ENCODE data around the gene PITPNC1.
"Not testable (repeated sequence)": the region's sequence is repeated elsewhere in the genome, so short reads cannot be mapped to it uniquely, and the experiment has no call there.

PITPNC1 gene

DNA sequence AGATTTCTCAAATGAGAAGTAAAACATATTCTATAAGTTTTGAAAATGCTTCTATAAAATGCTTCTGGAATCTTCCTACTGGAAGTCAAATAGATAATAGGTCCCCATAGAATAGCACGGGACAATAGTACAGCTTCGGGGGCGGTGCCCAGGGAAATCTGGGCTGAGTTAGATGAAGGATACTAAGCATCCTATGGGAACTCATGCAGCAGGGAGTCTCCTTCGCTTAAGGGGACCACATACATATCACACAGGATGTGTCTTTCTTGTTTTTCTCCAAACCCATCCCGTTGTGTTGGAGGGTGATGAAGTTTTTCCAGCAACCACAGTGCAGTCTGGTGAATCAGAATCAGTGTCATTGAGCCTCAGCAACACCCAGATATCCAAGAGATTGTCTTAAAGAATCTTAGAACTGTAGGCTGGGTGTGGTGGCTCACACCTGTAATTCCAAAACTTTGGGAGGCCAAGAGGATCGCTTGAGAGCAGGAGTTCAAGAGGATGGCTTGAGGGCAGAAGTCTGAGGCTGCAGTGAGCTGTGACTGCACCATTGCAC, 84.2 kb downstream of the PITPNC1 start:
- no peak for DNase-seq (ENCODE audit: low spot score)

DNA sequence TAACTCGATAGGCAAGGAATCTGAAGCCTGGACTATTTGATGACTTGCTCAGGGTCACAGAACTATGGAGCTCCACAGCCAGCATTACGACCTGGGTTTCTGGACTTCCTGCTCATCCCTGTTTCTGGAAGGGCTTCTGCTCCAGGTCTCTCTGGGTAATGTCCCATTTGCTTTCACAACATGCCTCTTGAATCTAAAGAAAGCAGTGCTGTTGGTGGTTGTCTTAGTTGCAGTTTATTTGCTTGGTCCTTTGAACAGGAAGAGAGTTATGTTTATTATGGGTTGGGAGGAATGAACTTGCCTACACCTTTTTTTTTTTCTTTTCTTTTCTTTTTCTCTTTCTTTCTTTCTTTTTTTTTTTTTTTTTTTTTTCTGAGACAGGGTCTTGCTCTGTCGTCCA, 84.8 kb downstream of the PITPNC1 start:
- DNase-seq (ENCODE audit: low spot score): no peak

DNA sequence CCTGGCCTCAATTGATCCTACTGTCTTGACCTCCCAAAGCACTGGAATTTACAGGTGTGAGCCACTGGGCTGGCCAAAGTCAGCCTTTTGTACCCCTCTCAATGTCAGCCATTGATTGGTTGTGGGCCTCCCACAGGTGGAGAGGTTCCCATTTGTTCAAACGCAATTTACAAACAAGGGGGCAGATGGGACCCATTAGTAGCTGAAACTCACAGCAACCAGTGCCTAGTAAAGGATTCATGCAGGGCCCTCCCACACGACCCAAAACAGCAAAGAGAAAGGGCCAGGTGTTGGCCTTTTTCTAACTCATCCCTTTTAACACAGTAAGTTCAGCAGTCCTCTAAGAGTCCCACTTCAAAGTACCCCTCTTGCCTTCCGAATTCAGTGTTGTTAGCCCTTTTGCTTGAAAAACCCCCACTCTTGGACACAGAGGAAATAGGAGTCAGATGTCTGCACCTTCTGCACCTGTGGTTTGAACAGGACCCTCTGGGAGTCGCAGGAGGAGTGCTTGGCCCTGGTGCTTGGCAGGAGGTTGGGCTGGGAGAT, 89.2 kb downstream of the PITPNC1 start:
- no peak for DNase-seq (ENCODE audit: low spot score)

DNA sequence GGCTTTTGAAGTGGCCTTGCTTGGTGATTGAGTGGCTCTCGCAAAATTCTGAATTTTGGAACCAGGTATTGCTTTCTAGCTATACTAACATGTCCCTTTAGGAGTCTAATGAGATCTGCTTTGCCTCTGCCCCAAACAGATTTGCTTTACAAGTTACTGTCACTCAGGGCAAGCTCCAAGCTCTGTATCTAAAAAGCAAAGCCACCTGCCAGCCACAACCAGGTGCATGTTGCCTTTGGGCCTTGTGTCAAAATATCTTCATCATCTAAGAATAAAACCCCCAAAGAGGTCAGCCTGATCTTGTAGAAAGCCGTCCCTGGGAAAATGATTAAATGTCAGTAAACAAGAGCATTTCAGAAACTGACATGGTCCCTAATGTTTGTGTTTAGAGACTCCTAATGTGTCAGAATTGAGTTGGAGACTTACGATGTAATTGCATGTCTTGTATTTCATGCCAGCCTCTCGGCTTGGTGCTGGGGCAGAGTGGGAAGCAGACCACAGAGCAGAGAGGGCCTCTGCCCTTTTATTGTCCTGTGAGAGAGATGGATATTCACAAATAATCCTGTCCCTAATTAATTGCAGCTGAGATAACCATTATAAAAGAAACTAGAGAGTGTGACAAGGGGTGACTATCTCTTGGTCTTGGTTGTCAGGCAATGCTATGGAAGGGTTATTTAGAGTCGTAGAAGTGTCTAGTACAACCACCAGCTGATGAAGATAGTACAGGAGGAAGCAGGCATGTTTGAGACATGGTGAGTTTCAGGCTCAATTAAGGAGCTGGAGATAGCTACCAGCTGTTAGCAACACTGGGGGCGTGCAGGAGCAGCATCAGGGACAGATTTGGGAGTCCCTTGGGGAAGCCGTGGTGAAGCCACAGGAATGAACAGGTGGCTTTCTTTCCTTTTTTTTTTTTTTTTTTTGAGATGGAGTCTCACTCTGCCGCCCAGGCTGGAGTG, 90.7 kb downstream of the PITPNC1 start:
- no peak for DNase-seq (ENCODE audit: low spot score)

DNA sequence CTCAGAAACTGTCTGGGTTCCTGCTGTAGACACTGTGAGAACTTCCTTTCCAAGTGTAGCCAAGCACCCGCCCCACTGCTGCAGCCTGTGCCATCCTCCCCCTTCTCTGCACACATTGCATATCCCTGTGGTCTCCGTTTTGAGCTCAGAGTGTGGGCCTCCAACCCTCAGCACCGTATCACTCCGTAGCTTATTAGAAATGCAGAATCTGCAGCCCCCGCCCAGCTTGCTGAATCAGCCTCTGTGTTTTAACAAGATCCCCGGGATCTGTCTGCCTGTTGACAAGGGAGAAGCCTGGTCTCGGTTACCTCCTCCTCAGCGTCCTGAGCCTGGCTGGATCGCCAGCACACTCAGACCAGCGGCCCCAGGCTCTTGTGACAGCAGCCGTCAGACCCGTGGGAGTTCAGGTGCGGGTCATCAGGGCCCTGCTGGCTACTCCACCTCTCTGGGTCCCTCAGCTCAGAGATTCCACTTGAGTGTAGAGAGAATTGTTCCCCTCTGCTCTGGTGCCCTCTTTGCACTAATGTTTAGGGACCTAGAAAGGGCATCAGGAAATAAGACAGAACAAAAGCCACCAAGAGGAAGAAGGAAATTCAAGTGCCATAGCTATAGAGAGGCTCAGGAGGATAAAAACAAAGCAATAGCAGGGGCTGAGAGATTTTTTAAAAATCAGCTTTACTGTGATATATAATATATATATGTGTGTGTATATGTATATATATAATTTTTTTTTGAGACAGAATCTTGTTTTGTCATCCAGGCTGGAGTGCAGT, 92.3 kb downstream of the PITPNC1 start:
- no peak for DNase-seq (ENCODE audit: low spot score)

DNA sequence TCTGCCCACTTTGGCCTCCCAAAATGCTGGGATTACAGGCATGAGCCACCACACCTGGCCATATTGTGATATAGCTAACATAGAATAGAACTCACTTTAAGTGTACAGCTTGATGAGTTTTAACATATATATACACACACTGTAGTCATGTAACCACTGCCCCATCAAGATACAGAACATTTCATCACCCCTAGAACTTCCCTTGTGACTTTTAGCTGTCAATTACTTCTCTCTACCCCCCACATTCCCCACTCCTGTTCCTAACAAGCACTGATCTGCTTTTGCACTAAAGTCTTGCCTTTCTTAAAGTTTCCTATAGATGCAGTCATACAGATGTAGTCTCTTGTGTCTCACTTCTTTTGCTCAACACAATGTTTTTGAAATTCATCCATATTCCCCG, 93.1 kb downstream of the PITPNC1 start:
- DNase-seq (ENCODE audit: low spot score): no peak

DNA sequence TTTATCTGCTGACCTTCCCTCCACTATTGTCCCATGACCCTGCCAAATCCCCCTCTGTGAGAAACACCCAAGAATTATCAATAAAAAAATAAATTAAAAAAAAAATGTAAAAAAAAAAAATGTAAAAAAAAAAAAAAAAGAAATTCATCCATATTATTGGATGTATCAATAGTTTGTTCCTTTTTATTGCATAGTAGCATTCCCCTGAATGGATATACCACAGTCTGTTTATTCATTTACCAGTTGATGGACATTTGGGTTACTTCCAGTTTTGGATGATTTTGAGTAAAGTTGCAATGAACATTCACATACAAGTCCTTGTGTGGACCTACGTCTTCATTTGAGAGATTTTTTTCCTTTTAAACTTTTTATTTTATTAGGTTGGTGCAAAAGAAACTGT, 94.0 kb downstream of the PITPNC1 start:
- DNase-seq (ENCODE audit: low spot score): no peak

DNA sequence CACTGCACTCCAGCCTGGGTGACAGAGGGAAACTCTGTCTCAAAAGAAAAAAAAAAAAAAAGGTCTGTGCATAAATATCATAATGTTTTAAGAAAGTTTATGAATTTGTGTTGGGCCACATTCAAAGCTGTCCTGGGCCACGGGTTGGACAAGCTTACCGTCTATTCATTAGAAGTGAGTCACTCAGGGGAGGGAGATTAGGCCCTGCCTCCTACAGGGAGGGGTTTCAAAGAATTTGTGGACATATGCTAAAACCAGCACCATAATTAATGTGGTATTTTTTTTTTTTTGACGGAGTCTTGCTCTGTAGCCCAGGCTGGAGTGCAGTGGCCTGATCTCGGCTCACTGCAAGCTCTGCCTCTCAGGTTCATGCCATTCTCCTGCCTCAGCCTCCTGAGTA, 95.5 kb downstream of the PITPNC1 start:
- DNase-seq (ENCODE audit: low spot score): peak; percentile 28

DNA sequence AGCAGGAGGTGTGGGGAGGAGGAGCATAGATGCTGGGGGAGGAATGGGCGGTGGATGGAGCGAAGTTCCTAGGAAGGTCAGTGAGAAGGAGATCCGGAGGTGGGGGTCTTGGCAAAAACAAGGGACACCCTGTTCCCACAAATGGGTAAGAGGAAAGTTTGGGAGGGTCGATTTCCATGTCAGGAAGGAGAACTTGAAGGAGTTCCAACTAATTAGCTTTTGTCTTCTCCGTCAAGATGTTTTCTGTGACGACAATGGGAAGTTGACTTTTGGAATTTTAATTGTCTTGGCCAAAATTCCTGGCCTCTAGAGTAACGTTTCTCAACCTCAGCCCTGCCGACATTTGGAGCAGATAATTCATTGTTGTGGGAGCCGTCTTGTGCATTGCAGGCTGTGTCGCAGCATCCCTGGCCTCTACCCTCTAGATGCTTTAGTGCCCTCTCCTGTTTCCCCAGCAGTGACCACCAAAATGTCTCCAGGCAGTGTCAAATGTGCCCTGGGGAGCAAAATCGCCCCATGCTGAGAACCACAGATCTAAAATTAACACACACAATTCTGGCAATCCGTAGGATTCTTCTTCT, 97.1 kb downstream of the PITPNC1 start:
- no peak for DNase-seq (ENCODE audit: low spot score)

DNA sequence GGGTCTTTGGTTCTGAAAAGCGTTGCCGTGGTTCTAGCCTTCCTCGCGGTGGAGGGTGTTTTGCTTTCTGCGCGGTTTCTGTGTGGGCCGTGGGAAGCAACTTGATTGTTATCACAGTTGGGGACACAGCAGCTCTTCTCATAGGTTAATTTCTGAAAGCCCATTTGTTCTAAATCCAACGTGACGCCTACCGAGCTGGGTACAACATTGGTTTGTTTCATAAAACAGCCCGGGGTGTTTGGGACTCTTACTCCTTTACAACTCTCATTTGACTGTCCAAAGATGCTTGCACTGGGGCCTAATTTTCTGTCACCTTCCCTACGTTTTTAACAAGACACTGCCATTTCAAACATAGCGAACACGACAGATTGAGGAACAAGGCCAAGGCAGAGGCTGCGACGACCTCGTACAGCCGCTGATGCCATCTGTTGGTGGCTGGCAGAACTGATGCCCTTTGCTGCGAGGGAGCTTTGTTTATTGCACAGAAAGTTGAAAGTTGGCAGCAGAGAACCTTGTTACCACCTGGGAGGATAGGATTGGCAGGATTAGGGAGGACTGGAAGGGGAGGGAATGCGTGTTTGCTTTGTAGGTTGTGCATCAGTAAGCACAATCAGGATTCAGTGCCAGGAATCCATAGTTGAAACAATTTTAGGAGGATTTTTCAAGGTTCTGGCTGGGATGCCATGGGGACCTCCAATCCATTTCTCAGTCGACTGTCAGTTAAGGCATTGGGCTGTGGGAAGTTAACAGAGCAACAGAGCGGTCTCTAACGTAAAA, 98.3 kb downstream of the PITPNC1 start:
- peak; percentile 69 for DNase-seq (ENCODE audit: low spot score)

DNA sequence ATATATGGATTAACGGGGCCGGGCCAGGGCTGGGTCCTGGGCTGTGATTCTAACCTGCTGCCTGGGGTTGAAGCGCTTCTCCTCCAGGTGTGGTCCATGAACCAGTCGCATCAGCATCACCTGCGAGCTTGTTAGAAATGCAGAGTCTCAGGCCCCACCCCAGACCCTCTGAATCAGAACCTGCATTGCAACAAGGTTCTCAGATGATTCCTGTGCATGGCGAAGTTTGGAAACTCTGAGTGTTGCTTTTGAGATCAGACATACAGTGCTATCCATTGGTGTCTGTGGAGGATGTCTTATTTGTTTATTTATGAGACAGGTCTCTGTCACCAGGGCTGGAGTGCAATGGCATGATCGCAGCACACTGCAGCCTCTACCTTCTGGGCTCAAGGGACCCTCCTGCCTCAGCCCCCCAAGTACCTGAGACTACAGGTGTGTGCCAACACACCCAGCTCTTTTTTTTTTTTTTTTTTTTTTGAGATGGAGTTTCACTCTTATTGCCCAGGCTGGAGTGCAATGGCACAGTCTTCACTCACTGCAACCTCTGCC, 99.8 kb downstream of the PITPNC1 start:
- no peak for DNase-seq (ENCODE audit: low spot score)

DNA sequence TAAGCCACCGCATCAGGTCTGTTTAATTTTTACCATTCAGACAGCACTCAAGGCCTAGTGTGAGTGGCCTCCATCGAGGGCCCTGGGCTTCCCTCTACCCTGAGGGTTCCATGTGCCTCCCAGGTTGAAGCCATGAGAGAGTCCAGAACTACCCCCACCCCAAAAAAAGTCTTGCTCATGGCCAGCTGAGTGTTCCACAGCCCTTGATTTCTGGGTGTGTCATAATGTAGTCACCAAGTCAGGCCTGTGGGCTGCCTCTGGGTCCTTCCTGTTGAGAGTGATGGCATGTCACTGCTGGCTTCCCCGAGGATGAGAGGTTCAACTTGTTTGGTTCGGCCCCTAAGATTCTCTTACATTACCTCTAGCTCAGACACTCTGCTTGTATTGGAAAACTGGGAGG, 100.6 kb downstream of the PITPNC1 start:
- peak; percentile 92 for DNase-seq (ENCODE audit: low spot score)

DNA sequence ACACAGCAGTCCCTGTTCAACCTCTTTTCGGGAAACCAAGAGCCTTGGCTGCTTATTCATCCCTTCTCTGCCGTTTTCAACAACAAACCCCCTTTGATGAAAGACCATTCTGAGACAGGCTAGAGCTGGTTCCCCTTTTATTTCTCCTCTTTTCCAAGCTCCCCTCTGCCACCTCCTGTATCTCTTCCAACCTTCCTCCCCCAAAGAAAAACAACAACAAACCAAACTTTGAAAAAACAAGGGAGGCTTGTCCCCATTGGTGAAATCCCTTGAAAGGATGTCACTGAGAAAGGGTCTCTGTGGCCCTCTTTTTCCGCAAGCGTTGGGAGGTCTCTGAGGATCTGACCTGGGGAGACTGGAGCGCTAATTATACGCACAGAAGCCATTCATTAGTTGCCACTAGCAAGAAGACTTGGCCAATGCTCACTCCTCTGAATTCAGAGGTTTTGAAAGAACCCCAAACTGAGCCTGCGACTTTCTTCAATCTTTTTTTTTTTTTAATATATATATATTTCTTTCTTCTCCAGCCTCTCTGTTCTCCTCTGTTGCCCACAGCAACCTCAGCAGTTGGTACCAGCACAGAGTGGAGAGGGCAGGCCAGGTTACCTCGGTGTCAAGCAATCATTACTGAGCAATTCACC, 101.4 kb downstream of the PITPNC1 start:
- no peak for DNase-seq (ENCODE audit: low spot score)

DNA sequence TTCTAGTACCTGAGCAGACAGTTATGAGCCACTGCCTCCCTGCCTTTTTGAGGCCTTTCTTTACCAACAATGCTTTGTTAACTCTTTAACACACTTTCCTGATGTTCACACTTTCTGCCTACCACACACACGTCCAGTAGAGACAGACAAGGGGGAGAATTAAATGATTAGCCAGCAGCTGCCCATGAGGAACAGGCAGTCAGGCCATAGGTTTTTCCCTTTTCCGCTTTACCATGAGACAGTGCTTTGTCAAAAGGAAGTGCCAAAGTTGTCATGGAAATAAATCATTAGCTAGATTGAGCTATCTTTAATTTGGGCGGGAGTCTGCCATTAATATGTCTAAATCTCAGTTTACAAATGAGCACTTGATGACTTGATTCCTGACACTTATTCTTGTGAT, 102.1 kb downstream of the PITPNC1 start:
- DNase-seq (ENCODE audit: low spot score): no peak

DNA sequence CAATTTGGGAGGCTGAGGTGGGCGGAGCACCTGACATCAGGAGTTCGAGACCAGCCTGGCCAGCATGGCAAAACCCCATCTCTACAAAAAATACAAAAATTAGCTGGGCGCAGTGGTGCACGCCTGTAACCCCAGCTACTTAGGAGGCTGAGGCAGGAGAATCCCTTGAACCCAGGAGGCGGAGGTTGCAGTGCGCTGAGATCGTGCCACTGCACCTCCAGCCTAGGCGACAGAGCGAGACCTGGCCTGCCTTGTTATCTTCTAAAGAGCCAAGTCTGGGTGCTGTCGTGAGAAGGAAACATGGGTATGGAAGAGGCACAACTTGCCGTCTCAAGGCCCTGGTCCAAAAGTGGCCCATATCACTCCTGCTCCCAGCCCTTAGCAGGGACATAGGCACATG, 103.9 kb downstream of the PITPNC1 start:
- DNase-seq (ENCODE audit: low spot score): not testable (repeated sequence)

DNA sequence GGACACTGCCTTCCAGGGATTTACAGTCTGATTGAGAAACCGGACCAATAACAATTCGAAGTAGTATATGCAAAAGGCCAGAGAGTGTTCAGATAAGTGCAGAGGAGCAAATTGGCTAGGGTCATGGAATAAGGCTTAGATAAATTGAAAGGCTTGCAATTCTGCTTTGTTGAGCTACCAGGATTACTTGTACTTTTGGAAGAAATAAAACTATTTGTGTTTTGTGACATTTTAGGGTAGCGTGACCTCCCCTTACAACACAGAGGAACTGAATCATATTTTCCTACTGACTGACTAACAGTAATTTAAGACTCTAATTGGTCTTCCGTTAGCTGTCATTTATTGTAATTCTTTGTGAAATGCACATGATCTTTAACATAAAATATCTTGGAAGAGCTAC, 104.7 kb downstream of the PITPNC1 start:
- DNase-seq (ENCODE audit: low spot score): peak; percentile 30

DNA sequence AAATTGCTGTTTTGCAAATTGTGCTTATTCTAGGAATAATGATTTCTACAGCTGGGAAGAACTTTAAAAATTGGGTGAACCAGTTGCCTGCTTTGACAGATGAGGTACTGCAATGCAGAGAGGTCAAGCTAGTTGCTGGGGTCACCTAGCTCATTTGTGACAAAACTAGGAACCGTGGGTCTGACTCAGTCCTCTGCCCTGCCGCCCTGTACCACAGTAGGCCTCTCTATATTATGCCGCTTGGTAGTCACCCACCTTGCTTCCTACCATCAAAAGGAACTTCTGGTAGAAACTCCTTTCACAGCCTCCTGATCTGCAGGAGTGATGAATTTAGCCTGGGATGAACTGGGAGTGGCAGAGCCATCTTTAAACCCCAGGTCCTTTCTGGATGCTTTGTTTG, 105.7 kb downstream of the PITPNC1 start:
- no peak for DNase-seq (ENCODE audit: low spot score)

DNA sequence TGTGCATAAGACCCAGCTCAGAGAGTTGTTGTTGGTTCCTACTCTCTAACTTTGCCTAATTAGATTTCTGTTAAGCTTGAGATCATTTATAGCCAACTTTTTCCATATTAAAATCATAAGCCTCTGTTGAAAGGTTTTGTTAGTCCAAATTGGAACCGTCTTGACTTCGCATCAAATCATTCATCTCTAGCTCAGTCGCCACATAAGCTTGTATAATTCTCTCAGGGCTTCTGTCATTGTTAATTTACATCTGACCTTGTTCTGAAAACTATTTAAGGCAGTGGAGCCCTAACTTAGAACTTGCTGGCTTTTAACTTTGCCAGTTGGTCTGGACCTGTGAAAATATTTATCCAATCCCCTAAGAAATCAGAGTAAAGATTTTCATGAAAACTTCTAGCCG, 107.2 kb downstream of the PITPNC1 start:
- DNase-seq (ENCODE audit: low spot score): no peak

DNA sequence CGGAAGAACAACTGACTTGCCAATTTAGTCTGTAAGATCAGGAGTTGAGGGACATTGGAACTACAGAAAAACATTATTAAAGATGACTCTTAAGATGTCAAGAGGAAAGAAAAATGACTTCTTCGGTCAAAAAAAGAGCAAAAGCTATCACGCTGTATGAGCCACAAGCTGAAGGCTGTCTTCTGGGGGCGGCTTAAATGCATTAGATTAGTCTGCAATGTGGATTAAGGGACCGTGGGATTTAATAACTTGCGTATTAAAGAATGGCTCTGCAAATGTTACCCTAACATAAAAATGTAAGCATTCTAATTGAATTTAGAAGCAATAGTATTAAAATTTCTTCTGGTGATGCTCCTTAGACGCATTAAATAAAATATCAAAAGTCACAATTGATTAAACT, 108.6 kb downstream of the PITPNC1 start:
- DNase-seq (ENCODE audit: low spot score): no peak

DNA sequence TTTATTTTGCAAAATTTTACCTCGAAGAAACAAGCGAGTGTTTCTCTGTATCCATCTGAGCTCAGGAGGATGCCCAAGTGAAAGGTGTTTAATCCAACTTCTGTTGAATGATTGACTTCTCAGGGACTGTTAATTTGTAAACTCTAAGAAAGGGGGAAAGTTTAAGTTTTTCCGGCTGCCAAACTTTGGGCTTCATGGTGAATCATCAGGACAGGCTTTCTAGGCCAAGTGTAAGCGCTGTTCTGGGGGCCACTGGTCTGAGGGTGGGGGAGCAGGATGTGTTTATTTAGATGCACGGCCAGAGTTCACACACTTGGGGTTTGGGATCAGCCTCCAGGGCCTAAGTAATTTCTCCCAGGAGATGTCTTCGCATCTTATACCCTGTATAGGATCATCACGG, 110.4 kb downstream of the PITPNC1 start:
- DNase-seq (ENCODE audit: low spot score): no peak

DNA sequence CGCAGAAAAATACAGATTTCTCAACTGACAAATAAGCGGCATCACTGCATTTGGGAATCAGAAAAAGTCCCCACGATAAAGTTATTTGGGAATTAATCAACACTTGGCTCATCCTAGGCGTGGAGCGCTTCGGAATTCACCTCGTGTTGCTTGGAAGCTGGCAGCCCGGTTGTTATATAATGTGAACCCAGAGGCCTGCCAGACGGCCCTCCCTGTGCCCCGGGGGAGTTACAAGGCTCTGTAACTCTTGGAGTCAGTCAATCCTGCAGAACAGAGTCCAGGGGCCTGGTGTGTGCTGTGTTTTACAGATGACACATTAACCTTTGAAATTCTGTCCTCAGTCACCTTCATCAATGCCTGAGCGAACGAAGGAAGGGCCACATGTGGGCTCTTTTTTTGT, 111.1 kb downstream of the PITPNC1 start:
- DNase-seq (ENCODE audit: low spot score): no peak
